RWPE1 (cell line): ENCODE data around the gene APCDD1.

Experiments
- CTCF ChIA-PET: fragments of 350-600 bp; sonication (Branson Sonifier 250); formaldehyde crosslinking; extraction: SDS; loops from one replicate; lab custom pipeline; 2021; lab: Yijun Ruan, JAX
- POLR2A ChIA-PET: fragments of 400-600 bp; formaldehyde crosslinking; extraction: SDS; loops from one replicate; lab custom pipeline; 2020; ENCODE audit warnings: antibody characterized with exemption; ENCODE audit not compliant: low non-redundant PET; lab: Yijun Ruan, JAX
- DNase-seq: peaks from one replicate; pipeline ENCODE4 v3.0.0; 2012; ENCODE audit warnings: low spot score
- H3K27ac ChIP-seq: fragments of 450-650 bp; 2 replicates; pipeline ENCODE4 v1.5.1; 2017
- CTCF ChIP-seq: fragments of 450-650 bp; conservative IDR thresholded peaks from 2 replicates; pipeline ENCODE4 v1.5.1; 2017; ENCODE audit warnings: low read depth, mild to moderate bottlenecking

The APCDD1 gene

GRCh38 chr18:10453806-10454680 lies at the start of gene APCDD1:
TSS of gene APCDD1 (plus strand) at chr18:10454635. CDS start at chr18:10454982, 347 bp downstream.
- no peak for TF ChIP-seq CTCF
- POLR2A ChIA-PET, result no interaction called here
- H3K27ac ChIP-seq, result no peak within 1 kb of the TSS
- DNase-seq, result no peak
- CTCF ChIA-PET, result interaction anchor here (1.0 kb wide), 1 partner anchor 15 kb away, joined by 3 read pairs; no protein-coding TSS in a partner anchor

GRCh38 chr18:10405014-10405493 lies 49.4 kb upstream of the APCDD1 start:
- no peak overlapping the region for H3K27ac ChIP-seq
- no peak for TF ChIP-seq CTCF
- DNase-seq, result no peak
- POLR2A ChIA-PET, result no interaction called here
- CTCF ChIA-PET, result no interaction called here

GRCh38 chr18:10405816-10406663 lies 48.4 kb upstream of the APCDD1 start:
- no peak overlapping the region for H3K27ac ChIP-seq
- TF ChIP-seq CTCF, result no peak
- ChIA-PET CTCF (interaction anchor here (0.6 kb wide), 1 partner anchor 905 kb away, joined by 4 read pairs; no protein-coding TSS in a partner anchor), POLR2A (no interaction called here)
- DNase-seq, result no peak

GRCh38 chr18:10408131-10408530 lies 46.3 kb upstream of the APCDD1 start:
- no peak for TF ChIP-seq CTCF
- ChIA-PET CTCF (interaction anchor here (0.6 kb wide), 1 partner anchor 255 kb away, joined by 3 read pairs; no protein-coding TSS in a partner anchor), POLR2A (no interaction called here)
- H3K27ac ChIP-seq, result no peak overlapping the region
- no peak for DNase-seq

- no peak overlapping the region for H3K27ac ChIP-seq
- no peak for TF ChIP-seq CTCF
- CTCF ChIA-PET, result interaction anchor here (0.6 to 0.7 kb wide), 2 partner anchors 109 to 994 kb away, joined by 7 read pairs; no protein-coding TSS in a partner anchor
- POLR2A ChIA-PET, result no interaction called here
- no peak for DNase-seq
Observed at GRCh38 chr18:10409041-10409440, 45.4 kb upstream of the APCDD1 start.
